Parathyroid adenoma (tissue), 2 donors: ENCODE data around the gene CXCL9.
"Not testable (repeated sequence)": the region's sequence is repeated elsewhere in the genome, so short reads cannot be mapped to it uniquely, and the experiment has no call there.

Source experiments
- H2AFZ ChIP-seq: fragments of 300-600 bp; sonication (generic); one replicate; pipeline ENCODE4 v1.7.0; 2017; ENCODE audit warnings: antibody characterized with exemption, mild to moderate bottlenecking
- H3K27ac ChIP-seq: fragments of 300-600 bp; sonication (generic); one replicate; pipeline ENCODE4 v1.7.0; 2017
- H3K27me3 ChIP-seq: fragments of 300-600 bp; sonication (generic); one replicate; pipeline ENCODE4 v1.7.0; 2017; ENCODE audit warnings: low read length; ENCODE audit not compliant: control insufficient read depth, insufficient read depth
- H3K36me3 ChIP-seq: fragments of 300-600 bp; sonication (generic); one replicate; pipeline ENCODE4 v1.7.0; 2017; ENCODE audit warnings: low read length; ENCODE audit not compliant: control insufficient read depth, insufficient read depth
- H3K4me1 ChIP-seq: fragments of 300-600 bp; sonication (generic); one replicate; pipeline ENCODE4 v1.7.0; 2017; ENCODE audit warnings: control low read depth
- H3K4me2 ChIP-seq: fragments of 300-600 bp; sonication (generic); one replicate; pipeline ENCODE4 v1.7.0; 2017; ENCODE audit warnings: low read length
- H3K4me3 ChIP-seq: fragments of 300-600 bp; sonication (generic); one replicate; pipeline ENCODE4 v1.7.0; 2017; ENCODE audit warnings: low read depth, low read length
- H3K79me2 ChIP-seq: fragments of 300-600 bp; sonication (generic); one replicate; pipeline ENCODE4 v1.7.0; 2017; ENCODE audit warnings: control low read depth
- H3K9ac ChIP-seq: fragments of 300-600 bp; sonication (generic); one replicate; pipeline ENCODE4 v1.7.0; 2017; ENCODE audit warnings: mild to moderate bottlenecking
- H3K9me3 ChIP-seq: fragments of 300-600 bp; sonication (generic); one replicate; pipeline ENCODE4 v1.7.0; 2017; ENCODE audit warnings: low read length; ENCODE audit not compliant: control insufficient read depth
- CTCF ChIP-seq: fragments of 300-600 bp; sonication (generic); IDR thresholded peaks from one replicate; pipeline ENCODE4 v1.7.0; 2017; ENCODE audit warnings: antibody characterized with exemption, mild to moderate bottlenecking
- donor health status: primary hyperparathyroidism.

Gene CXCL9

GRCh38 chr4:76043306-76043705 is 36.0 kb upstream of the CXCL9 start:
- H3K4me3 ChIP-seq, H3K79me2 ChIP-seq, H3K36me3 ChIP-seq, H3K4me2 ChIP-seq, H3K27ac ChIP-seq, H3K9ac ChIP-seq, H3K27me3 ChIP-seq, H2AFZ ChIP-seq, H3K4me1 ChIP-seq, H3K9me3 ChIP-seq: not testable (repeated sequence)

GRCh38 chr4:76042241-76042998 is 35.1 kb upstream of the CXCL9 start:
- H3K27me3 ChIP-seq, H2AFZ ChIP-seq, H3K9me3 ChIP-seq, H3K4me1 ChIP-seq, H3K79me2 ChIP-seq, H3K4me2 ChIP-seq, H3K36me3 ChIP-seq, H3K4me3 ChIP-seq, H3K27ac ChIP-seq, H3K9ac ChIP-seq: not testable (repeated sequence)

- Histone ChIP-seq H3K9ac (no peak overlapping the region), H3K4me3 (no peak overlapping the region), H3K4me2 (no peak overlapping the region), H3K27me3 (no peaks in the 10 kb centered on the region), H3K9me3 (no peaks in the 10 kb centered on the region), H2AFZ (no peak overlapping the region), H3K36me3 (no peaks in the 10 kb centered on the region), H3K4me1 (no peaks in the 10 kb centered on the region), H3K79me2 (no peaks in the 10 kb centered on the region), H3K27ac (no peak overlapping the region)
- no peak for TF ChIP-seq CTCF
Measured at GRCh38 chr4:76036855-76037254, 29.5 kb upstream of the CXCL9 start.

GRCh38 chr4:76035799-76036380 is 28.6 kb upstream of the CXCL9 start, which contains the start of gene CXCL11:
CXCL11 (minus strand) TSS chr4:76036070; CDS start chr4:76035987, 83 bp downstream.
- Histone ChIP-seq H3K4me1 (no peaks in the 10 kb centered on the region), H3K4me3 (no peak within 1 kb of the TSS), H3K36me3 (no peaks in the 10 kb centered on the region), H2AFZ (no peak within 1 kb of the TSS), H3K27me3 (no peaks in the 10 kb centered on the region), H3K9ac (no peak within 1 kb of the TSS), H3K27ac (no peak within 1 kb of the TSS), H3K9me3 (no peaks in the 10 kb centered on the region), H3K4me2 (no peak within 1 kb of the TSS), H3K79me2 (no peaks in the 10 kb centered on the region)
- TF ChIP-seq CTCF, result no peak

- H3K9ac ChIP-seq, result no peak overlapping the region
- H3K36me3 ChIP-seq, result no peaks in the 10 kb centered on the region
- H3K79me2 ChIP-seq, result no peaks in the 10 kb centered on the region
- H2AFZ ChIP-seq, result no peak overlapping the region
- no peaks in the 10 kb centered on the region for H3K4me1 ChIP-seq
- H3K9me3 ChIP-seq, result no peaks in the 10 kb centered on the region
- H3K4me2 ChIP-seq, result no peak overlapping the region
- H3K27me3 ChIP-seq, result no peaks in the 10 kb centered on the region
- H3K27ac ChIP-seq, result no peak overlapping the region
- H3K4me3 ChIP-seq, result no peak overlapping the region
- no peak for TF ChIP-seq CTCF
Measured at GRCh38 chr4:76035141-76035540, 27.8 kb upstream of the CXCL9 start.
